Liver (tissue), 2 donors: ENCODE data around the gene KANSL1L.

Experiments
- CTCF ChIP-seq: fragments of 150-350 bp; IDR thresholded peaks from 2 replicates; pipeline ENCODE4 v1.5.1; 2017; ENCODE audit warnings: improper control_type of control experiment, low read depth, low read length; ENCODE audit not compliant: missing input control
- MAX ChIP-seq: IDR thresholded peaks from 2 replicates; pipeline ENCODE4 v1.6.1; 2016; ENCODE audit warnings: antibody characterized with exemption
- donor health status: healthy.

- TF ChIP-seq CTCF = no peak
- TF ChIP-seq MAX = no peak
These were observed 19.1 kb upstream of the KANSL1L start for GRCh38 chr2:210190345-210190744.
